OCI-LY1 (cell line): ENCODE measurements around the gene MAP7D1.

ENCODE experiments used
- CTCF ChIP-seq: fragments of 200-600 bp; sonication (generic), shearing (Covaris generic); IDR thresholded peaks from 2 replicates; pipeline ENCODE4 v1.5.1; 2017; ENCODE audit warnings: mild to moderate bottlenecking, antibody characterized with exemption, low read length, moderate library complexity, mixed read lengths
- EZH2 ChIP-seq: fragments of 200-600 bp; sonication (generic), shearing (Covaris generic); IDR thresholded peaks from 2 replicates; pipeline ENCODE4 v1.8.0; 2017; ENCODE audit warnings: borderline replicate concordance, mixed run types, mild to moderate bottlenecking, antibody characterized with exemption, low read length, moderate library complexity, mixed read lengths

GRCh38 chr1:36182734-36183133, 26.8 kb downstream of the MAP7D1 start:
- TF ChIP-seq CTCF = no peak
- TF ChIP-seq EZH2 = no peak
